Esophagus squamous epithelium (tissue), 4 donors: ENCODE measurements around the gene SCN5A.

Source experiments
- POLR2A ChIP-seq, 4 donors: fragments of 450-650 bp; IDR thresholded peaks; one replicate each; pipeline ENCODE4 v1.6.1; 2017; ENCODE audit warnings: antibody characterized with exemption in 4 of 4, mild to moderate bottlenecking in 4 of 4, moderate library complexity in 3 of 4
- TF ChIP-seq, protein P1 (sequence below), 6 experiments: fragments of 450-650 bp in 4 of 6; fragments of 200-600 bp in 2 of 6; sonication (generic) in 2 of 6; IDR thresholded peaks; one replicate each; pipeline ENCODE4 v1.5.1; 2016 to 2019; ENCODE audit warnings: antibody characterized with exemption in 6 of 6, mild to moderate bottlenecking in 4 of 6, moderate library complexity in 4 of 6

DNA sequence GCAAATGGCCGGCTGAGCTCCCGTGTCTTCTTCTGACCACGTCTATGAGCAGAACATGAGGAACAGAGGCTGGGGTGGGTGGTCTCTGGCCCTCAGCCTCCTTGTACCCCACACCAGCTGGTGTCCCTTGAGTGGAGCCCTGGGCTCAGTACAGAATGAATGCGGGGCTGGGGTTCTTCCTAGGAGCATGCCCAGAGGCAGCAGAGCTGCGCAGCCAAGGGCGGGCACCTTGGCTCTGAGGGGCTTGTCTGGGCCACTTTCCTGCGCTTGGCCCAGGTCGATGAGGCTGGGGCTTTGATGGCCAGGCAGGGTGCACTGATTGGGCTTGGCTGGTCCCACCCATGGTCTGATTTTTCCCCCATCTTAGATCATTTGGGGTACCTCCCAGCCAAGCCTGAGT is 6.4 kb downstream of the SCN5A start:
- TF ChIP-seq POLR2A (IDR thresholded peaks at IDR 0.05) = no peak
- TF ChIP-seq, protein P1, sequence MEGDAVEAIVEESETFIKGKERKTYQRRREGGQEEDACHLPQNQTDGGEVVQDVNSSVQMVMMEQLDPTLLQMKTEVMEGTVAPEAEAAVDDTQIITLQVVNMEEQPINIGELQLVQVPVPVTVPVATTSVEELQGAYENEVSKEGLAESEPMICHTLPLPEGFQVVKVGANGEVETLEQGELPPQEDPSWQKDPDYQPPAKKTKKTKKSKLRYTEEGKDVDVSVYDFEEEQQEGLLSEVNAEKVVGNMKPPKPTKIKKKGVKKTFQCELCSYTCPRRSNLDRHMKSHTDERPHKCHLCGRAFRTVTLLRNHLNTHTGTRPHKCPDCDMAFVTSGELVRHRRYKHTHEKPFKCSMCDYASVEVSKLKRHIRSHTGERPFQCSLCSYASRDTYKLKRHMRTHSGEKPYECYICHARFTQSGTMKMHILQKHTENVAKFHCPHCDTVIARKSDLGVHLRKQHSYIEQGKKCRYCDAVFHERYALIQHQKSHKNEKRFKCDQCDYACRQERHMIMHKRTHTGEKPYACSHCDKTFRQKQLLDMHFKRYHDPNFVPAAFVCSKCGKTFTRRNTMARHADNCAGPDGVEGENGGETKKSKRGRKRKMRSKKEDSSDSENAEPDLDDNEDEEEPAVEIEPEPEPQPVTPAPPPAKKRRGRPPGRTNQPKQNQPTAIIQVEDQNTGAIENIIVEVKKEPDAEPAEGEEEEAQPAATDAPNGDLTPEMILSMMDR (IDR thresholded peaks at IDR 0.05) = no peak
